Epidermal melanocyte (primary cell): ENCODE data around the gene CCDC13.

Source experiments
- DNase-seq: peaks from one replicate; pipeline ENCODE4 v3.0.0; 2011; ENCODE audit warnings: low spot score; ENCODE audit not compliant: insufficient read length

The CCDC13 gene

GRCh38 chr3:42799376-42799775 lies 26.3 kb upstream of the CCDC13 start:
- no peak for DNase-seq

- no peak for DNase-seq
These were observed 23.4 kb upstream of the CCDC13 start for GRCh38 chr3:42796332-42796885.

GRCh38 chr3:42795621-42796181 lies 22.6 kb upstream of the CCDC13 start:
- DNase-seq: no peak

- DNase-seq: no peak
These were observed 17.7 kb upstream of the CCDC13 start for GRCh38 chr3:42790714-42791229.

- no peak for DNase-seq
These were observed 13.6 kb upstream of the CCDC13 start for GRCh38 chr3:42786631-42787030.

GRCh38 chr3:42786212-42786611 lies 13.2 kb upstream of the CCDC13 start:
- DNase-seq: no peak

GRCh38 chr3:42780892-42781700 lies 8.0 kb upstream of the CCDC13 start:
- DNase-seq: peak; percentile 70

- no peak for DNase-seq
These were observed 7.3 kb upstream of the CCDC13 start for GRCh38 chr3:42780398-42780797.

GRCh38 chr3:42778644-42779043 lies 5.6 kb upstream of the CCDC13 start:
- DNase-seq: no peak

GRCh38 chr3:42773409-42773751 lies 327 bp upstream of the CCDC13 start:
- DNase-seq: no peak

GRCh38 chr3:42771271-42771670 lies 1.8 kb downstream of the CCDC13 start:
- DNase-seq: no peak

- DNase-seq: no peak
These were observed 3.4 kb downstream of the CCDC13 start for GRCh38 chr3:42769477-42770131.

GRCh38 chr3:42764561-42765295 lies 8.3 kb downstream of the CCDC13 start:
- peak; percentile 34 for DNase-seq

GRCh38 chr3:42764115-42764514 lies 8.9 kb downstream of the CCDC13 start:
- no peak for DNase-seq

GRCh38 chr3:42763021-42763420 lies 10.0 kb downstream of the CCDC13 start:
- no peak for DNase-seq

- no peak for DNase-seq
These were observed 10.9 kb downstream of the CCDC13 start for GRCh38 chr3:42762046-42762724.

- no peak for DNase-seq
These were observed 14.9 kb downstream of the CCDC13 start for GRCh38 chr3:42758126-42758525.

- no peak for DNase-seq
These were observed 16.3 kb downstream of the CCDC13 start for GRCh38 chr3:42756681-42757213.

- DNase-seq: no peak
These were observed 17.1 kb downstream of the CCDC13 start for GRCh38 chr3:42755681-42756578.

- no peak for DNase-seq
These were observed 19.3 kb downstream of the CCDC13 start for GRCh38 chr3:42753757-42754156.
